HCT116 (cell line): ENCODE measurements around the gene CLIC4. TPM values are rescaled to one million over a fixed set of nuclear protein-coding genes. Genes with fewer than 3 reads are reported as not detected.

Experiments
- ATAC-seq: fragments of 200-7000 bp; cut with Tn5 transposase; 2 replicates; pipeline ENCODE4 v1.9.1; 2020; ENCODE audit warnings: mild to moderate bottlenecking, moderate library complexity
- BruUV-seq: library from RNA; stranded (reverse); fragments of 400-500 nt; replicated peaks from 2 replicates; lab custom pipeline; 2021; lab: Mats Ljungman, UMichigan
- CTCF ChIA-PET: fragments of 300-600 bp; sonication (Branson Sonifier 250); formaldehyde crosslinking; loops from one replicate; lab custom pipeline; 2021; ENCODE audit warnings: antibody characterized with exemption; lab: Charles Lee
- POLR2A ChIA-PET: fragments of 300-600, 350-600 bp; sonication (Branson Sonifier 250); formaldehyde crosslinking; loops from one replicate; lab custom pipeline; 2021; ENCODE audit warnings: antibody characterized with exemption; lab: Charles Lee
- RAD21 ChIA-PET, 2 experiments: fragments of 300-600 bp; sonication (Branson Sonifier 250); formaldehyde crosslinking; loops; one replicate each; lab custom pipeline; 2023; ENCODE audit warnings: low total read pairs in 2 of 2; ENCODE audit not compliant: uncharacterized antibody in 2 of 2, unreplicated experiment in 2 of 2, low non-redundant PET in 1 of 2; lab: Charles Lee
- DNase-seq: peaks from one replicate; pipeline ENCODE4 v3.0.0-alpha.2; 2010; ENCODE audit warnings: low read depth, low spot score
- H2AFZ ChIP-seq: fragments of 200-600 bp; shearing (Covaris generic), sonication (generic); 2 replicates; pipeline ENCODE4 v1.6.1; 2017; ENCODE audit warnings: low read depth, mixed run types, mixed read lengths, antibody characterized with exemption, low read length; ENCODE audit not compliant: poor library complexity, severe bottlenecking
- H3K27ac ChIP-seq: 2 replicates; pipeline ENCODE4 v1.5.1; 2012; ENCODE audit warnings: low read depth, low read length
- H3K27me3 ChIP-seq: fragments of 200-600 bp; sonication (generic); 2 replicates; pipeline ENCODE4 v1.6.1; 2016; ENCODE audit warnings: mixed run types, low read length, mixed read lengths; ENCODE audit not compliant: insufficient read depth
- H3K36me3 ChIP-seq, 2 experiments: fragments of 200-500 bp in 1 of 2; fragments of 200-600 bp in 1 of 2; sonication (Bioruptor generic) in 1 of 2; sonication (generic) in 1 of 2; 2 replicates each; pipeline versions ENCODE4 v1.5.1 to v1.6.1; 2014 to 2016; ENCODE audit warnings: low read length in 2 of 2, inconsistent platforms in 1 of 2, mixed read lengths in 1 of 2, mixed run types in 1 of 2; ENCODE audit not compliant: insufficient read depth in 2 of 2, control insufficient read depth in 1 of 2
- H3K4me1 ChIP-seq, 2 experiments: fragments of 200-600 bp in 1 of 2; sonication (generic) in 1 of 2; 2 replicates each; pipeline versions ENCODE4 v1.5.1 to v1.6.1; 2012 to 2017; ENCODE audit warnings: low read length in 2 of 2, inconsistent platforms in 1 of 2, mild to moderate bottlenecking in 1 of 2, mixed read lengths in 1 of 2, mixed run types in 1 of 2, moderate library complexity in 1 of 2; ENCODE audit not compliant: insufficient read depth in 2 of 2, control insufficient read depth in 1 of 2
- H3K4me2 ChIP-seq: fragments of 200-600 bp; sonication (generic); 2 replicates; pipeline ENCODE4 v1.6.1; 2017; ENCODE audit warnings: mixed run types, low read length, mixed read lengths
- H3K4me3 ChIP-seq, 2 experiments: fragments of 200-600 bp in 1 of 2; sonication (generic) in 1 of 2; replicated peaks in 1 of 2; 2 replicates each; pipeline ENCODE4 v1.5.1; 2011 to 2016; ENCODE audit warnings: low read length in 2 of 2, control low read depth in 1 of 2, low read depth in 1 of 2, mild to moderate bottlenecking in 1 of 2, mixed read lengths in 1 of 2, mixed run types in 1 of 2
- H3K79me2 ChIP-seq: fragments of 200-600 bp; sonication (generic); 2 replicates; pipeline ENCODE4 v1.6.1; 2017; ENCODE audit warnings: mild to moderate bottlenecking, mixed run types, low read length, moderate library complexity, mixed read lengths; ENCODE audit not compliant: insufficient read depth
- H3K9ac ChIP-seq: fragments of 200-600 bp; sonication (generic); 2 replicates; pipeline ENCODE4 v1.6.1; 2016; ENCODE audit warnings: low read length, mixed read lengths
- H3K9me2 ChIP-seq: fragments of 200-600 bp; sonication (generic), shearing (Covaris generic); 2 replicates; pipeline ENCODE4 v1.6.1; 2017; ENCODE audit warnings: mixed run types, mild to moderate bottlenecking, moderate library complexity; ENCODE audit not compliant: insufficient read depth
- H3K9me3 ChIP-seq, 2 experiments: fragments of 200-500 bp in 1 of 2; fragments of 200-600 bp in 1 of 2; sonication (Bioruptor generic) in 1 of 2; sonication (generic) in 1 of 2; 2 replicates each; pipeline ENCODE4 v1.6.1; 2014 to 2017; ENCODE audit warnings: low read length in 2 of 2, mixed read lengths in 2 of 2, inconsistent platforms in 1 of 2, low read depth in 1 of 2, mild to moderate bottlenecking in 1 of 2, mixed run types in 1 of 2, moderate library complexity in 1 of 2; ENCODE audit not compliant: control insufficient read depth in 1 of 2, insufficient read depth in 1 of 2
- H4K20me1 ChIP-seq: fragments of 200-600 bp; sonication (generic), shearing (Covaris generic); 2 replicates; pipeline ENCODE4 v1.6.1; 2017; ENCODE audit warnings: mixed run types, mild to moderate bottlenecking, moderate library complexity; ENCODE audit not compliant: insufficient read depth
- ATF3 ChIP-seq: IDR thresholded peaks from 2 replicates; pipeline ENCODE4 v1.6.1; 2012
- CBX3 ChIP-seq: IDR thresholded peaks from 2 replicates; pipeline ENCODE4 v1.6.1; 2012; ENCODE audit warnings: low read depth
- EGR1 ChIP-seq: IDR thresholded peaks from 2 replicates; pipeline ENCODE4 v1.6.1; 2012; ENCODE audit warnings: low read depth
- ELF1 ChIP-seq: IDR thresholded peaks from 2 replicates; pipeline ENCODE4 v1.6.1; 2012; ENCODE audit warnings: low read depth, borderline replicate concordance
- EZH2 ChIP-seq: fragments of 200-600 bp; sonication (generic); IDR thresholded peaks from 2 replicates; pipeline ENCODE4 v1.6.1; 2017; ENCODE audit warnings: antibody characterized with exemption, mixed run types
- EZH2phosphoT487 ChIP-seq: fragments of 200-600 bp; IDR thresholded peaks from 2 replicates; pipeline ENCODE4 v1.6.1; 2018; ENCODE audit warnings: antibody characterized with exemption, borderline replicate concordance
- FOSL1 ChIP-seq: IDR thresholded peaks from 2 replicates; pipeline ENCODE4 v1.6.1; 2012; ENCODE audit warnings: low read depth
- JUND ChIP-seq: IDR thresholded peaks from 2 replicates; pipeline ENCODE4 v1.6.1; 2012
- MAX ChIP-seq: IDR thresholded peaks from 2 replicates; pipeline ENCODE4 v1.6.1; 2012
- POLR2A ChIP-seq: IDR thresholded peaks from 2 replicates; pipeline ENCODE4 v1.7.0; 2011; ENCODE audit warnings: borderline replicate concordance; ENCODE audit not compliant: insufficient read depth, insufficient read length; ENCODE audit errors: extremely low read depth
- POLR2AphosphoS5 ChIP-seq: IDR thresholded peaks from 2 replicates; pipeline ENCODE4 v1.6.1; 2011; ENCODE audit warnings: mild to moderate bottlenecking, low read depth, low read length, moderate library complexity
- RAD21 ChIP-seq: IDR thresholded peaks from 2 replicates; pipeline ENCODE4 v1.6.1; 2012; ENCODE audit warnings: low read depth, mild to moderate bottlenecking
- SP1 ChIP-seq: IDR thresholded peaks from 2 replicates; pipeline ENCODE4 v1.6.1; 2012; ENCODE audit warnings: low read depth
- SRF ChIP-seq: IDR thresholded peaks from 2 replicates; pipeline ENCODE4 v1.6.1; 2012; ENCODE audit warnings: low read depth
- TCF7L2 ChIP-seq: IDR thresholded peaks from 2 replicates; pipeline ENCODE4 v1.7.0; 2011; ENCODE audit warnings: borderline replicate concordance, inconsistent platforms; ENCODE audit not compliant: insufficient read depth, insufficient read length; ENCODE audit errors: extremely low read depth
- YY1 ChIP-seq: IDR thresholded peaks from 2 replicates; pipeline ENCODE4 v1.6.1; 2011; ENCODE audit warnings: low read length, low read depth, moderate library complexity, mild to moderate bottlenecking; ENCODE audit not compliant: insufficient replicate concordance; ENCODE audit errors: extremely low read depth
- ZFX ChIP-seq: fragments of 450-650 bp; IDR thresholded peaks from 2 replicates; pipeline ENCODE4 v1.6.1; 2017
- ZNF274 ChIP-seq: fragments of 200-500 bp; sonication (Bioruptor generic); IDR thresholded peaks from 2 replicates; pipeline ENCODE4 v1.6.1; 2014; ENCODE audit warnings: mild to moderate bottlenecking, low read depth, low read length, inconsistent platforms
- intact Hi-C: fragments of 100-400 bp; cut with micrococcal nuclease; formaldehyde crosslinking; loops from 2 replicates; pipeline ENCODE4 v1.10.0; 2022
- total RNA-seq: library from RNA; stranded (reverse); gene quantifications from one replicate; pipeline ENCODE4 v1.2.1, GENCODE V29; 2021; ENCODE audit not compliant: unreplicated experiment
- TF ChIP-seq, protein P1 (sequence below): IDR thresholded peaks from 2 replicates; pipeline ENCODE4 v1.6.1; 2012; ENCODE audit warnings: low read depth

Gene CLIC4
- total RNA-seq, 1 experiment from 2014 or later: 77.2 TPM

DNA sequence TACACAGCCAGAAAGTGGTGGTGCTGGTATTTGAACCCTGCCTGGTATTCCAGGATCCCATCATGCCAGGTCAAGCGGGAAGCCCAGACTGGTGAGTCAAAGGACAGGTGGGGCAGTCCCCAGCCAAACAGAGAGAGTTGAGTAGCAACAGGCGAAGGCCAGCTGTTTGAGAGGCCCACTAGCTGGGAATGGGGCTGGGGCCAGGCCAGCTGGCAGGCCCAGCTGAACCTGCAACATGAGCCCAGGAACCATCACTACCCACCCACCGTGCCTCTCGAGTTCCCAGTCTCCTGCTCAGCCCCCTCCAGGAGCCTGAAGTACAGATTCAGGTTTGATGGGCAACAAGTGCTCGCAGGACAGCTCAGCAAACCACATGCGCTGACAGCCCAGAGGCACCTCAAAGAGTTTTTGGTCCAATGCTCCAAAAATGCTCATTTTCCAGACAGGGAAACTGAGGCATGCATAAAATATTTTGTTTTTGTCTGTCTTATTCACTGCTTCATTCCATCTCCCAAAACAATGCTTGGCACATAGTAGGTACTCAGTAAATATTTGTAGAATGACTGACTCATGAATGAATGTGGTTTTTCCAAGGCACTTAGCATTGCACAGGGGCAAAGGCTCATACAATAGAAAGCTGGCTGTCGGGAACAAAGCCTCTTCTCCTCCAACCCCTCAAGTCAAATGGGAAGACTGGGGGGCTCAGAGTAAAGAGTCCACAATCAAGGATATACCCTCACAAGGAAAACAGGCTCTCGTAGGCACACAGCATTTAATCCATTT is 42.5 kb upstream of the CLIC4 start:
- ATAC-seq: no peak
- BruUV-seq: no TSS peak
- Histone ChIP-seq H3K9me2 (no peaks in the 10 kb centered on the region), H3K4me1 (peaks cover 8 to 40% of the 10 kb centered on the region in 2 experiments; a peak in 3 of 4 replicates), H3K27me3 (no peaks in the 10 kb centered on the region), H3K9me3 (no peaks in the 10 kb centered on the region), H3K9ac (no peak overlapping the region), H3K79me2 (no peaks in the 10 kb centered on the region), H3K4me2 (0 out of 2 replicates have a peak overlapping the region, but pooled peaks have one; percentile 3), H3K36me3 (no peaks in the 10 kb centered on the region), H4K20me1 (no peaks in the 10 kb centered on the region), H3K4me3 (no peak overlapping the region), H2AFZ (no peak overlapping the region), H3K27ac (no peak overlapping the region)
- ChIA-PET CTCF (interaction anchor here (1.5 kb wide), 1 partner anchor 14 kb away, joined by 3 read pairs; no protein-coding TSS in a partner anchor), RAD21 (no interaction called here), POLR2A (interaction anchor here (0.8 kb wide), 1 partner anchor 42 kb away, joined by 3 read pairs; the partner anchor contains the start of gene CLIC4)
- intact Hi-C loops: no loop called here
- TF ChIP-seq EGR1 (no peak), MAX (no peak), POLR2A (no peak), ZFX (no peak), FOSL1 (no peak), RAD21 (no peak), TCF7L2 (no peak), EZH2 (no peak), SP1 (no peak), POLR2AphosphoS5 (no peak), SRF (no peak), ELF1 (no peak), EZH2phosphoT487 (no peak), ATF3 (no peak), ZNF274 (no peak), JUND (no peak), CBX3 (no peak), YY1 (no peak)
- TF ChIP-seq, protein P1, sequence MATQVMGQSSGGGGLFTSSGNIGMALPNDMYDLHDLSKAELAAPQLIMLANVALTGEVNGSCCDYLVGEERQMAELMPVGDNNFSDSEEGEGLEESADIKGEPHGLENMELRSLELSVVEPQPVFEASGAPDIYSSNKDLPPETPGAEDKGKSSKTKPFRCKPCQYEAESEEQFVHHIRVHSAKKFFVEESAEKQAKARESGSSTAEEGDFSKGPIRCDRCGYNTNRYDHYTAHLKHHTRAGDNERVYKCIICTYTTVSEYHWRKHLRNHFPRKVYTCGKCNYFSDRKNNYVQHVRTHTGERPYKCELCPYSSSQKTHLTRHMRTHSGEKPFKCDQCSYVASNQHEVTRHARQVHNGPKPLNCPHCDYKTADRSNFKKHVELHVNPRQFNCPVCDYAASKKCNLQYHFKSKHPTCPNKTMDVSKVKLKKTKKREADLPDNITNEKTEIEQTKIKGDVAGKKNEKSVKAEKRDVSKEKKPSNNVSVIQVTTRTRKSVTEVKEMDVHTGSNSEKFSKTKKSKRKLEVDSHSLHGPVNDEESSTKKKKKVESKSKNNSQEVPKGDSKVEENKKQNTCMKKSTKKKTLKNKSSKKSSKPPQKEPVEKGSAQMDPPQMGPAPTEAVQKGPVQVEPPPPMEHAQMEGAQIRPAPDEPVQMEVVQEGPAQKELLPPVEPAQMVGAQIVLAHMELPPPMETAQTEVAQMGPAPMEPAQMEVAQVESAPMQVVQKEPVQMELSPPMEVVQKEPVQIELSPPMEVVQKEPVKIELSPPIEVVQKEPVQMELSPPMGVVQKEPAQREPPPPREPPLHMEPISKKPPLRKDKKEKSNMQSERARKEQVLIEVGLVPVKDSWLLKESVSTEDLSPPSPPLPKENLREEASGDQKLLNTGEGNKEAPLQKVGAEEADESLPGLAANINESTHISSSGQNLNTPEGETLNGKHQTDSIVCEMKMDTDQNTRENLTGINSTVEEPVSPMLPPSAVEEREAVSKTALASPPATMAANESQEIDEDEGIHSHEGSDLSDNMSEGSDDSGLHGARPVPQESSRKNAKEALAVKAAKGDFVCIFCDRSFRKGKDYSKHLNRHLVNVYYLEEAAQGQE: no peak
- no peak for DNase-seq
